Measurements from ENCODE around the gene GNG2. TPM values are rescaled to one million over a fixed set of nuclear protein-coding genes. Genes with fewer than 3 reads are reported as not detected.

The GNG2 gene
- 10 to 100 TPM; 47.9 to 51.6 TPM for total RNA-seq
- polyA plus RNA-seq (2013, experiment 1 of 2): 92.2 TPM
- polyA plus RNA-seq (2013, experiment 2 of 2): 85.9 TPM
- long read RNA-seq, experiment 1, transcript GNG2-213 (4 exons, 2,125 nt): major isoform, 10 of 19 reads
- long read RNA-seq, experiment 1, partial matches to known transcripts: 1 of 19 reads
- long read RNA-seq, experiment 1, other reads (novel, unspliced or antisense): 8 of 19 reads
- long read RNA-seq, experiment 2, transcript GNG2-213 (4 exons, 2,125 nt): major isoform, 65 of 91 reads
- long read RNA-seq, experiment 2, transcript GNG2-201 (3 exons, 3,729 nt): minor isoform, 8 of 91 reads
- long read RNA-seq, experiment 2, partial matches to known transcripts: 11 of 91 reads
- long read RNA-seq, experiment 2, other reads (novel, unspliced or antisense): 7 of 91 reads
- long read RNA-seq, experiment 3, transcript GNG2-213 (4 exons, 2,125 nt): major isoform, 95 of 120 reads
- long read RNA-seq, experiment 3, transcript GNG2-201 (3 exons, 3,729 nt): minor isoform, 7 of 120 reads
- long read RNA-seq, experiment 3, partial matches to known transcripts: 12 of 120 reads
- long read RNA-seq, experiment 3, other reads (novel, unspliced or antisense): 3 of 120 reads
- long read RNA-seq, experiment 4, transcript GNG2-213 (4 exons, 2,125 nt): major isoform, 15 of 21 reads
- long read RNA-seq, experiment 4, partial matches to known transcripts: 0 of 21 reads
- long read RNA-seq, experiment 4, other reads (novel, unspliced or antisense): 3 of 21 reads

- no peak for TF ChIP-seq CTCF (conservative IDR thresholded peaks at IDR 0.05)
- Histone ChIP-seq H3K4me1 (ENCODE audit: control insufficient read depth, insufficient read depth, low read length) (peaks cover 11% of the 10 kb centered on the region), H3K9ac (ENCODE audit: extremely low read depth, low read length, poor library complexity, severe bottlenecking) (peak within 1 kb of the TSS; percentile 66), H3K36me3 (ENCODE audit: control insufficient read depth, insufficient read depth, low read length) (no peaks in the 10 kb centered on the region), H3K27ac (ENCODE audit: low read depth, low read length) (peak within 1 kb of the TSS; percentile 78), H3K4me3 (ENCODE audit: low read length) (peak within 1 kb of the TSS; percentile 89), H3K9me3 (ENCODE audit: control insufficient read depth, low read length) (no peaks in the 10 kb centered on the region), H3K27me3 (ENCODE audit: control insufficient read depth, insufficient read depth, low read length, poor library complexity, severe bottlenecking) (no peaks in the 10 kb centered on the region)
- Mint-ChIP-seq H3K27ac (peak within 1 kb of the TSS; percentile 11), H3K36me3 (ENCODE audit: low read depth) (no peaks in the 10 kb centered on the region), H3K27me3 (ENCODE audit: insufficient read depth) (peaks cover 17% of the 10 kb centered on the region), H3K9me3 (no peaks in the 10 kb centered on the region), H3K4me1 (peaks cover 50% of the 10 kb centered on the region), H3K4me3 (peak within 1 kb of the TSS; percentile 76)
- WGBS, 2 experiments (ENCODE audit: insufficient coverage in 1 of 2, insufficient read length in 1 of 2): 13 to 14% methylated on average over 13 to 22 of the region's 22 CpGs
- DNase-seq: peak; percentile 88
Measured at GRCh38 chr14:51860164-51860824, at the start of gene GNG2. TSS of gene GNG2 (plus strand) at chr14:51860612. CDS start at chr14:51950679, 90,067 bp downstream.

- H3K9ac ChIP-seq (ENCODE audit: extremely low read depth, low read length, poor library complexity, severe bottlenecking): no peak overlapping the region
- no peaks in the 10 kb centered on the region for H3K36me3 ChIP-seq (ENCODE audit: control insufficient read depth, insufficient read depth, low read length)
- no peak overlapping the region for H3K27ac ChIP-seq (ENCODE audit: low read depth, low read length)
- peaks cover 7% of the 10 kb centered on the region for H3K9me3 ChIP-seq (ENCODE audit: control insufficient read depth, low read length)
- H3K4me1 ChIP-seq (ENCODE audit: control insufficient read depth, insufficient read depth, low read length): no peaks in the 10 kb centered on the region
- H3K9me3 Mint-ChIP-seq: peaks cover 15% of the 10 kb centered on the region
- TF ChIP-seq CTCF (conservative IDR thresholded peaks at IDR 0.05): no peak
- H3K27ac Mint-ChIP-seq: no peak overlapping the region
- no peak for DNase-seq
- no peaks in the 10 kb centered on the region for H3K27me3 ChIP-seq (ENCODE audit: control insufficient read depth, insufficient read depth, low read length, poor library complexity, severe bottlenecking)
- no peaks in the 10 kb centered on the region for H3K36me3 Mint-ChIP-seq (ENCODE audit: low read depth)
- H3K4me1 Mint-ChIP-seq: no peaks in the 10 kb centered on the region
- H3K27me3 Mint-ChIP-seq (ENCODE audit: insufficient read depth): peaks cover 8% of the 10 kb centered on the region
- no peak overlapping the region for H3K4me3 Mint-ChIP-seq
- no peak overlapping the region for H3K4me3 ChIP-seq (ENCODE audit: low read length)
Measured at GRCh38 chr14:51811706-51812105, 48.7 kb upstream of the GNG2 start.

GRCh38 chr14:51816031-51816430, 44.4 kb upstream of the GNG2 start:
- no peak for TF ChIP-seq CTCF (conservative IDR thresholded peaks at IDR 0.05)
- H3K9ac ChIP-seq (ENCODE audit: extremely low read depth, low read length, poor library complexity, severe bottlenecking): no peak overlapping the region
- Mint-ChIP-seq H3K36me3 (ENCODE audit: low read depth) (no peaks in the 10 kb centered on the region), H3K4me1 (peaks cover 3% of the 10 kb centered on the region), H3K9me3 (peaks cover 3% of the 10 kb centered on the region), H3K27me3 (ENCODE audit: insufficient read depth) (peaks cover 4% of the 10 kb centered on the region), H3K27ac (no peak overlapping the region), H3K4me3 (no peak overlapping the region)
- no peaks in the 10 kb centered on the region for H3K9me3 ChIP-seq (ENCODE audit: control insufficient read depth, low read length)
- 91 to 92% methylated on average over 9 to 14 of the region's 15 CpGs for WGBS, 2 experiments (ENCODE audit: insufficient coverage in 1 of 2, insufficient read length in 1 of 2)
- no peaks in the 10 kb centered on the region for H3K27me3 ChIP-seq (ENCODE audit: control insufficient read depth, insufficient read depth, low read length, poor library complexity, severe bottlenecking)
- no peak for DNase-seq
- no peak overlapping the region for H3K27ac ChIP-seq (ENCODE audit: low read depth, low read length)
- no peaks in the 10 kb centered on the region for H3K36me3 ChIP-seq (ENCODE audit: control insufficient read depth, insufficient read depth, low read length)
- no peak overlapping the region for H3K4me3 ChIP-seq (ENCODE audit: low read length)
- no peaks in the 10 kb centered on the region for H3K4me1 ChIP-seq (ENCODE audit: control insufficient read depth, insufficient read depth, low read length)
